GM18861 (cell line): ENCODE results near the gene ZC3H4.

ENCODE experiments used
- ATAC-seq: cut with Tn5 transposase; IDR thresholded peaks from one replicate; pipeline ENCODE4 v1.9.1; 2021; ENCODE audit not compliant: unreplicated experiment

ZC3H4 gene

DNA sequence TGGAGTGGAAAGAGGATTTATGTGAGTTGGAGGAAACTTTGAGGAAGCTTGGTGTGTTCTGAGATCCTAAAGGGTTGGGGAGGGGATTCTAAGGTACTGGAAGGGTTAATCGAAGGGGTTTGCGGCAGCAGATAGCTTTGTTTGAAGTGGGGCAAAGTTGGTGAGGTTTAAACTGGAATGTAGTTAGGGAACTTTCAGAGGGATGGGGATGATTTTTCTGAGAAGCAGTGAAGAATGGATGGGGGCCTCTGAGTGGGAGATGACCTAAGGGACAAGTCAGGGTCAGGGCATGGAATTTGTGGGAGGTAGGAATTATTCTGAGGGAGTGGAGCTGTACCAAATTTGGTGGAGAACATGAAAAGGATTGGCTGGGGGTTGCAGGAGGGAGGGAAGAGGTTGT is 21.0 kb upstream of the ZC3H4 start:
- no peak for ATAC-seq

DNA sequence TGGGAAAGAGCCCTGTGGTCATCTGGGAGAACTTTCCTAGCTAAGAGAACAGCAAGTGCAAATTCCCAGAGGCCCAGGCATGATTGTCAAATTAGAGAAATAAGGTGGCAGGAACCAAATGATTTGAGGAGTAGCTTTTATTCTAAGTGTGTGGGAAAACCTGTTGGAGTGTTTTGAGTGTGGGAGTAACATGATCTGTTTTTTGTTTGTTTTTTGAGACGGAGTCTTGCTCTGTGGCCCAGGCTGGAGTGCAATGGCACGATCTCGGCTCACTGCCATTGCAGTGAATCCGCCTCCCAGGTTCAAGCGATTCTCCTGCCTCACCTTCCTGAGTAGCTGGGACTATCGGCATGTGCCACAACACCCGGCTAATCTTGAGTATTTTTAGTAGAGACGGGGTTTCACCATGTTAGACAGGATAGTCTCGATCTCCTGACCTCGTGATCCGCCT is 19.5 kb upstream of the ZC3H4 start:
- no peak for ATAC-seq

DNA sequence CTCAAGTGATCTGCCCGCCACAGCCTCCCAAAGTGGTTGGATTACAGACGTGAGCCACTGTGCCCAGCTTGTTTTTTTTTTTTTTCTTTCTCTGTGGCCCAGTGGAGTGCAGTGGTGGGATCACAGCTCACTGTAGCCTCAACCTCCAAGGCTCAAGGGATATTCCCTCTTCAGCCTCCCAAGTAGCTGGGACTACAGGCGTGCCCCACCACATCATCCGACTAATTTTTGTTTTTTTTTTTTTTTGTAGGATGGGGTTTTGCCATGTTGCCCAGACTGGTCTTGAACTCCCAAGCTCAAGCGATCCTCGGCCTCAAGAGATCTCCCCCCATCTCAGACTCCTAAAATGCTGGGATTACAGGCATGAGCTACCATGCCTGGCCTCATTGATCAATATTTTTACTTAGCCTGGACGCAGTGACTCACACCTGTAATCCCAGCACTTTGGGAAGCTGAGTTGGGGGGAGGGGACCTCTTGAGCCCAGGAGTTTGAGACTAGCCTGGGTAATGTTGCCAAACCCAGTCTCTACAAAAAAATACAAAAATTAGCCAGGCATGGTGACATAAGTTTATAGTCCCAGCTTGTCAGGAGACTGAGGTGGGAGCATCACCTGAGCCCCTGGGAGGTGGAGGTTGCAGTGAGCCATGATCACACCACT is 18.7 kb upstream of the ZC3H4 start:
- no peak for ATAC-seq

DNA sequence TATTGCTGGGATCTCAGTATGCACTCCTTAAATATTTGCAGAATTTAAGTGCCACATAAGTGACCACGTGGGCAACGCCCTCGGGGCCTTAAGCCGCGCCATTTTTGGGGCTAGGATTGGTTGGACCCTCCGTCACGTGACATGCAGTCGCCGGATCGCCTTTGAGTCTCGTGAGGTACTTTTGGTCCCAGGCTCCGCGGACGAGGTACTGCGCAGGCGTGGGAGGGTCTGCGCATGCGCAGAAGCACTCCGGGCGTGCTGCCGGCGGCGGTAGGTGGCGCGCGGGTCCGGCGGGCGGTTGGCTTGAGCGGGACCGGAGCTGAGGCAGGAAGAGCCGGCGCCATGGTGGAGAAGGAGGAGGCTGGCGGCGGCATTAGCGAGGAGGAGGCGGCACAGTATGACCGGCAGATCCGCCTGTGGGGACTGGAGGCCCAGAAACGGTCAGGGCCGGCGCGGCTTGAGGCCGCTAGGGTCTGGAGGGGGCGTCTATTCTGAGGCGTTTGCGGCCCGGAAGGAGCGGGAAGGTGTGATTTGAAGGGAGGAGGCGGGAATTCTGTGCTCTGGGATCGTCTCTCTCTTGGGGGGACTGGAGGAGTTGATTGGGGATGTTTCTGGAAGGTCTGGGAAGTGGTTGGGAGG is 17.1 kb upstream of the ZC3H4 start, which contains the start of gene SAE1:
Gene SAE1, plus strand, starts transcription at position 247 of the 639 bp plus-strand sequence. Its CDS starts 96 bp downstream, at position 343.
- peak; percentile 84 for ATAC-seq

DNA sequence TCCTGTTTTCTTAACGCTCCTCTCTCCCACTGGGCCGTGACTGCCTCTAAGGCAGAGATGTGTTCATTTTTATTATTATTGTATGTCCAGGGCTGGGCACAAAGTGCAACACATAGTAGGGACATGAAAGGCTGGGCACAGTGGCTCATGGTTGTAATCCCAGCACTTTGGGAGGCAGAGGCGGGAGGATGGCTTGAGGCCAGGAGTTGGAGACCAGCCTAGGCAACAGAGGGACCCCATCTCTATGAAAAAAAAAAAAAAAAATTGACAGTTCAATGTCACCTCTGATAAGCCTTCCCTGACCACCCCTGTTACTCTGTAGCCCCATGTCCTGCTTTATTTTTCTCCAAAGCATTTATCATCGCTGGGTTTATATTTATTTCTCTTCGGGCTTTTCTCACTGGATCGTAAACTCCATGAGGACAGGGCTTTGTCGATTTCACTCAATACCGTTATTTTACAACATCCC is 16.6 kb upstream of the ZC3H4 start:
- no peak for ATAC-seq

DNA sequence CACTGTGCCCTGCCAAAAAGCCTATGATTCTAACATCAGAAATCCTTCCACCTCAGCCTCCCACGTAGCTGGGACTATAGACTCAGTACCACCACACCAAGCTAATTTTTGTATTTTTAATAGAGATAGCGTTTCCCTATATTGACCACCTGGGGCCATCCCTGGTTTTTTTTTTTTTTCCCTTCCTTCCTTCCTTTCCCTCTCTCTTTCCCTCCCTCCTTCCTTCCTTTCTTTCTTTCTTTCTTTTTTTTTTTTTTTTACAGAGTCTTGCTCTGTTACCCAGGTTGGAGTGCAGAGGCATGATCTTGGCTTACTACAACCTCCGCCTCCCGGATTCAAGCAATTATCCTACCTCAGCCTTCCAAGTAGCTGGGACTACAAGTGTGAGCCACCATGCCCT is 16.0 kb upstream of the ZC3H4 start:
- no peak for ATAC-seq

DNA sequence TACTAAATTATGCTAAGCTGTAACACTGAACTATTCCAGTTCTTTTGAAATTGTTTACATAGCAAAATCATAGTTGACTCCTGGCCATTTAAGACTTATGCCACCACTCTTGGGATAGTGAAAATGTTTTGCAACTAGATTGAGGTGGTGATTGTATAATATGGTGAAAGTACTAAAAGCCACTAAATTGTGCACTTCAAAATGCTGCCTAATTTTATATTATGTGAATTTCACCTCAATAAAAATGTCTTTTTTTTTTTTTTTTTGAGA is 12.0 kb upstream of the ZC3H4 start:
- no peak for ATAC-seq

DNA sequence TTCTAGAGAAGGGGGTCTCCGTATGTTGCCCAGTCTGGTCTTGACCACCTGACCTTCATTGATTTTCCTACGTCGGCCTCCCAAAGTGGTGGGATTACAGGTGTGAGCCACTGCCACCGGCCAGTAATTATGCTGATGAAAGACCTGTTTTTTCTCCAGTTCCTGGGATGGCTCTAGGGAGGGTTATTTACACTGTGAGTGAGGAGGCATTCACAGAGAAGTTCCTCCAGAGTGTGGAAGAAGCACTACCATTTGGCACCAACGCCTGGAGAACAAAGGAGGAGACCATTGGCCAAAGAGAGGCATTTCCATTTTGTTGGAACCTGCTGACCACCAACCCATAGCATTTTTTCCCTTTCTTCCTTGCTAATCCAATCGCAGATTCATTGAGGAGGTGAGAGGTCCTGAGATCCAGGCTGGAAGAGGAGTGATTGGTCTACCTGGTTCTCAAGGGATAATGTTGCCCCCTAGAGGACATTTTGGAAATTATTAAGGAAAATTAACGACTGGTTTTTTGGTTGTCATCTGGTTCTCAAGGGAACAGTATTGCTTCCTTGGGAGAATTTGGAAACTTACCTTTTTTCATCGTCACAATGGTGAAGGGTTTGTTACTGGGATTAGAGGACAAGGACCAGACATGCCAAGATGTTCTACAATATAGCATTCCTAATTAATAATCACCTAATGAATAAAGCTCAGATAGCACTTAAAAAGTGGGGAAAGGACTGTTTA is 11.5 kb upstream of the ZC3H4 start:
- ATAC-seq: no peak

DNA sequence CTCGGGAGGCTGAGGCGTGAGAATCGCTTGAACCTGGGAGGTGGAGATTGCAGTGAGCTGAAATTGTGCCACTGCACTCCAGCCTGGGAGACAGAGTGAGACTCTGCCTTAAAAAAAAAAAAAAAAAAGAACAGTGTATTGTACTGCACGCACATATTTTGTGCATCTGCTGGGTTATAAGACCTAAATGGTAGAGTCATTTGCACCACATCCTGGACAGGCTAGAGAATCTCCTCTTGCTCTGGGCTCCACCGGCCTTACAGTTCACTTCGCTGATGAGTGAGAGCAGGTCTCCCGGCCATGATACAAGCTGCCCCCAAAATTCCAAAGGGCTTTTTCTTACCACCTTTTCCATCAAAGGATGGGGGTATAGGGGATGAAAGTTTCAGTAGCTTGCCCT is 9.8 kb upstream of the ZC3H4 start:
- ATAC-seq: no peak

DNA sequence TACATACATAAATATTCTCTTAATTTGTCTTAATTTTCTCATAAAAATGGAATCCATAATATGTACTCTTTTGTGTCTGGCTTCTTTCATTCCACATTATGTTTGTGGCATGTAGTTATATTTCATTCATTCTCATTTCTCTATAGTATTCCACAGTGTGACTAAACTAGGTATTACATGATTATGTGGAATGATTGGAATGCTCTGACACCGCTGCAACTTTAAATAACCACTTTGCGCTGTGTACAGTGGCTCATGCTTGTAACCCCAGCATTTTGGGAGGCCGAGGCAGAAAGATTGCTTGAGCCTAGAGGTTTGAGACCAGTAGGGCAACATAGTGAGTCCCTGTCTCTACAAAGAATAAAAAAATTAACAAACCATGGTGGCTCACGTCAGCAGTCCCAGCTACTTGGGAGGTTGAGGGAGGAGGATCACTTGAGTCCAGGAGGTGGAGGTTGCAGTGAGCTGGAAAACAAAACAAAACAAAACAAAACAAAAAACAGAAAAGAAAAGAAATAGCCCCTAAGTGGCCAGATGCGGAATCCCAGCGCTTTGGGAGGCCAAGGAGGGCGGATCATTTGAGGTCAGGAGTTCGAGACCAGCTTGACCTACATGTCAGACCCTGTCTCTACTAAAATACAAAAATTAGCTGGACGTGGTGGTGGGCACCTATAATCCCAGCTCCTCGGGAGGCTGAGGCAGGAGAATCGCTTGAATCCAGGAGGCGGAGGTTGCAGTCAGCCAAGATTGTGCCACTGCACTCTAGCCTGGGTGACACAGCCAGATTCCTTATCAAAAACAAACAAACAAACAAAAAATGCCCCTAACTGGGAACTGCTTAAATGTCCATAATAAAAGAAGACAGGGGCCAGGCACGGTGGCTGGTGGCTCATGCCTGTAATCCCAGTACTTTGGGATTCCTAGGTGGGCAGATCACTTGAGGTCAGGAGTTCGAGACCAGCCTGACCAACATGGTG is 9.1 kb upstream of the ZC3H4 start:
- ATAC-seq: no peak

DNA sequence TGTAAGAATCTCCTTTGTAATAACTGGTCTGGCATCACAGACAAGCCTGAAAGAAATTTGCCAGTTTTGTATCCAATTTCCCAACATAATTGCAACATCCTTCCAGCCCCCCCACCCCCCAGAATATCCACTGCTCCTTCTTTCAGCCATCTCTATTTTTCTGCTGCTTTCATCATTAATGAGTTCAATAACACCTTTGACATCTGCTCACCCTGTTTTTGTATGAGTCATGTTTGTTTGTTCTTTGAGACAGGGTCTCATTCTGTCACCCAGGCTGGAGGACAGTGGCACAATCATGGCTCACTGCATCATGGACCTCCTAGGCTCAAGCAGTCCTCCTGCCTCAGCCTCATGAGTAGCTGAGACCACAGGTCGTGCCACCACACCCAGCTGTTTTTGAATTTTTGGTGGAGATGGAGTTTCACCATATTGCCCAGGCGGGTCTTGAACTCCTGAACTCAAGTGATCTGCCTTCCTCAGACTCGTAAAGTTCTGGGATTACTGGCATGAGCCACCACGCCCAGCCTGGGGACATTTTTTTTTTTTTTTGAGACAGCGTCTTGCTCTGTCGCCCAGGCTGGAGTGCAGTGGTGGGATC is 7.0 kb upstream of the ZC3H4 start:
- ATAC-seq: no peak

DNA sequence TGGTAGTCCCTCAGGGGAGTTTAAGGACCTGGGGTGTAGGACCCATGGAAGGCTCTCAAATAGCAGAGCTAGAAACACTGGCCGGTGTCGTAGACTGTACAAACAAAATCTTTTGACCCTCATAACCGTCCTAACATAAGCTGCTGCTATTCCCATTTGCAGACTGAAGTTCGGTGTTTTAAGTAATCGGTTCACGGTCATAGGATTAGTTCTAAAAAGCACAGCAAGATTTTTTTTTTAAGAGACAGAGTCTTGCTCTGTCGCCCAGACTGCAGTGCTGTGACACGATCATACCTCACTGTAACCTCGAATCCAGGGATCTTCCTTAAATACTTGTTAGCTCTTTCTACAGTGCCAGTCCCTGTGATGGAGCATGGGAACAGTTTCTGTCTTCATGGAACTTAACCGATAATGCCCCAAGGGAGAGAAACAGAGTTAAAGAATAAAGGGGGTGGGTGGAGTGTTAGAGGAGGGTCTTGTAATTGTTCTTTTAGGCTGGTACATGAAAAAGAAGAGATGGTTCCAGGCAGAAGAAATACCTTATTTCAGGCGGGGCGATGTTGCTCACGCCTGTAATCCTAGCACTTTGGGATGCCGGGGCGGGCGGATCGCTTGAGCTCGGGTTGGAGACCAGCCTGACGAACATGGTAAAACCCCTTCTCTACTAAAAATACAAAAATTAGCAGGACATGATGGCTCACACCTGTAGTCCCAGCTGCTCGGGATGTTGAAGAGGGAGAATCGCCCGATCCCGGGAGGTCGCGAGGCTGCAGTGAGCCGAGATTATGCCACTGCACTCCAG is 475 bp upstream of the ZC3H4 start:
- no peak for ATAC-seq

DNA sequence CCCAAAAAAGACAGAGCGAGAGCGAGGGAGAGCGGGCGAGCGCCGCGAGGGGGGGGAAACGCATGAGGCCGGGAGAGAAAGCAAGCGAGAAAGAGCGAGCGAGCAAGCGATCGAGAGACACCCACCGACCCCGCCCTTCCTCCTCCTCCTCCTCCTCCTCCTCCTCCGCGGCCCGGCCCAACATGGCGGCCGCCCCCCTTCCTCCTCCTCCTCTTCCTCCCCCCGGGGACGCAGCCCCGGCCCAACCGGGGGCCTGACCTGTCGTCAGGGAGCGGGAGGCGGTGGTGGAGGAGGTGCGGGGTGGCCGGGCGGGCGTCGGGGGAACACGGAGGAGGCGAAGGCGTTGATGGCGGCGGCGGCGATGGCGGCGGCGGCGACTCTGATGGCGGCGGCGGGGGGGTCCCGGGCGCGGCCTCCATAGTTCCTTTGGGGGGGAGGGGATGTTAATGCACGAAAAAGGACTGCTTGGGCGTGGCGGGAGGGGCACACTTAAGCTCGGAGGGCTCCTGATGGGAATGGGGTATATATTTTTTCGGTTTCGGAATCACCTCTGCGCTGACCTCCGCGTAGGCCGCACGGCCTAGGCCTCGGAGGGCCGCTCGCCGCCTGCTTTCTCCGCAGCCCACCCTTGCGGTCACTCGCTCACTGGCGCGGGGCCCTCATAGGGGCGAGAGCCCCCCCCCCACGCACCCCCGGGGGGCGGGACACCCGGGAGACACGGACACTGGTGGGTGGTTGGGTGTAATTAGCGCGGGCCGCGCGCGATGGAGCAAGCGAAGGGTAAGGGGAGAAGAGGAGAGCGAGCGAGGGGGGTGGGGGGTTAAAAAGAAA is 1.2 kb downstream of the ZC3H4 start:
- ATAC-seq: no peak

DNA sequence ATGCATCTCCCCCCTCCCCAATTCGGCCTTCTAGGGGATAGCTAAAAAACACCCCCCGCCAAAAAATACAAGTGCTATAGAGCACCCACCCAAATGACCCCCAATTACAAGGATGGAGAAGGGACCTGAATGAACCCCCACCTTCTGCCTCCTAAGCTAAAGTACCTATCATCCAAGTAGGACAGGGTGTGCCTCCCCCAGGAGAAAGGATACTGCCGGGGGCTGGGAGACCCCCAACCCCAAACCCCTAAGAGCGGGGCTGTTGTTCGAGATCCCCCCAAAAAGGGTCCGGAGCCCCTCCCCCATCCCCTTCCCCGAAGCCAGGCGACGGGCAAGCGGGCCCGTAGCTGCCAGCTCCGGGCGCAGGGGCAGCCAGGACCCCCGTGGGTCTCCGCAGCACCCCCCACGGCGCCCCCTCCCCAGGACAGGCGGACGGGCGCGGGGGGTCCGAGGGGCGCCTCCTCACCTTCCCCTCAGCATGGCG is 1.9 kb downstream of the ZC3H4 start:
- no peak for ATAC-seq

DNA sequence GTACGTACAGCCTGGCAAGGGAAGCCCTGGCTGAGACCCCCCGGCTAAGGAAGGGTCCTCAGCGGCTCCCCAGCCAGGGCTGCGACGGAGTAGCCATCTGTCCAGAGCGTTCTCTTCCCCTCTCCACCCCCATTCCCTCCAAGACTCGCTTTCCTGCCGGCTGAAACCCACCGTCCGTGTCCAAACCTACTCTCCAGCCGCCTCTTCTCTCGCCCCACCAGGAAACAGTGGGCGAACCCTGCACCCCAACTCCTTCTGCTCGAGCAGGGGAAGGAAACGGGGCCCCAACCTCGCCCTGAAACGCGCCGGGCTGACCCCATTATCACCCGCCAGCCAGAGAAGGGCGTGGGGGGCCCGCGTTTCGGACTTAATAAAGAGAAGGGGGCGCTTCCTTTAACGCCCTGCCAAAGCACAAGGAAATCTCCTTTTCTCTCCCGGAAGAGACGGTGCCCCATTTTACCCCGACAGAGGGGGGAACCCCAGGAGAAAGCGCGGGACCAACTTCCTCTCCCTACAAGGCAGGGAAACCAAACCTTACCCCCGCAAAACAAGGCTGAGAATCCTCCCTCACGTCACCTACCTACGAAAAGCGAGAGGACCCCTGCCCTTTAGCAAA is 2.5 kb downstream of the ZC3H4 start:
- no peak for ATAC-seq

DNA sequence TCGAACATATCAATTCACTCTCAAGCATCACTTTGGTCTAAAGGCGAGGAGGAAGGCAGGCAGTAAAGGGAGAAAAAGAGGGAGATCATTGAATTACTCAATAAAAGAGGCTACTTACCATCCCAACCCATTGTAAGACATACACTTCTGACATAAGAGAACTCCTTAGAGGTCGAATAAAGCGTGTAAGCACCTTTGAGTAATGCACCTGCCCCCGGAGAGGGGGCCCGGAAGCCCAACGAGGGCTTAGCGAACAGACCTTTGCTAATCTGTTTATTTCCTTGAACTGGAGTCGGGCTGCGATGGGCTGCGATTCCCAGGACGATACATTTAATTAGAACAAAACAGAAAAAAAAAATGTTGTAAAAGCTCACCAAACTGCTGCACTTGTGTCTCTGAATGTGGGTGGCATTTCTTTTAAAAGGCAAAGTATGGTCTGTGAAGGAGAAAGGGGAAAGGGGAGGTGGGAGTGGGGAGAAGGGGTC is 3.0 kb downstream of the ZC3H4 start:
- no peak for ATAC-seq

DNA sequence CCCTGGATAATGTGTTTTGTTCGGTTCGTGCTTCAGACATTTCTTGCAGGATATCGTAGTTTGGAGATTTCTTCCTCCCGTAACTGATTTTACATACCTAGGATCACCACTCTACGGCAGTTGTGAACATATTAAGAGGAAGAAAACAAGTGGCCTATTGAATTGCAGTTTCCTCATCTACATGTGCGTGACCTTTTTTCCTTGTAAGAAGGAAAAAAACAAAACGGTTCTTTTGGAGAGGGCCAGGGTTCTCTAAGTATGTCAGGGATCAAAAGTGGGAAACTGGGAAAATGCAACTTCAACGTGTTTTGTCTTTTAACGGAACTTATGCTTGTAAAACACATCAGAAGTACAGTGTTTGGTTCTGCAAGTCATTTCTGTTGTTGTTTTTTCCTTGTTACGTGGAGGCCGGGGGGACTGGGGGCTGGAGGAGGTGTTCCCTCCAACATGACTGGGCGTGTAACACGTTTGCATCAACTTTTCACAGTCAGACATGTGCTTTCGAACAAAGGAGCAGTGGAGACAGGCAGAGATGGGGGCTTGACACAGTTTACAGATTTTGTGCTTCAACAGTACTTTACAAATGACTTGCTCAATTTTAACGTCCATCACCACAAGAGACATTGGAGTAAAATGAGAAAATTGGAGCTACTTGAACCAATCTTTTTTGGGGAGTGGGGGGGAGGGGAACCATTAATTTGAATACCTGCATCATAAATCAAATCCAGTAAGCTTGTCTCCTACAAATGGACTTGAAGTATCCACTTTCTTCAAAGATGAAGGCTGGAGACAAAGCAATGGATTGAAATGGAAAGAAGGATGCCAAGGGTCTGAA is 3.8 kb downstream of the ZC3H4 start:
- no peak for ATAC-seq
